Activated T-cell treated with anti-CD3 and anti-CD28 coated beads, Interleukin-2, amount 50 U/mL, for 1 hour (primary cell): ENCODE measurements around the gene TAS1R1.

Source experiments
- DNase-seq: peaks from one replicate; pipeline ENCODE4 v3.0.0-alpha.2; 2020

The TAS1R1 gene

GRCh38 chr1:6614019-6614928, 59.2 kb downstream of the TAS1R1 start:
- peak; percentile 67 for DNase-seq

GRCh38 chr1:6614929-6615785, 60.0 kb downstream of the TAS1R1 start:
- DNase-seq = no peak

GRCh38 chr1:6619045-6619444, 63.9 kb downstream of the TAS1R1 start:
- DNase-seq = no peak

- no peak for DNase-seq
Observed at GRCh38 chr1:6621429-6622391, 66.6 kb downstream of the TAS1R1 start.

- DNase-seq = no peak
Observed at GRCh38 chr1:6622396-6623152, 67.5 kb downstream of the TAS1R1 start.

GRCh38 chr1:6623269-6623965, 68.3 kb downstream of the TAS1R1 start:
- DNase-seq = no peak

GRCh38 chr1:6624710-6625583, 69.8 kb downstream of the TAS1R1 start, which contains the start of gene THAP3:
THAP3 (plus strand) TSS chr1:6624868; CDS start chr1:6625219, 351 bp downstream.
- DNase-seq = peak; percentile 93

GRCh38 chr1:6625584-6626149, 70.6 kb downstream of the TAS1R1 start:
- DNase-seq = no peak

- no peak for DNase-seq
Observed at GRCh38 chr1:6627031-6627430, 71.9 kb downstream of the TAS1R1 start.

GRCh38 chr1:6627841-6628545, 72.9 kb downstream of the TAS1R1 start:
- DNase-seq = no peak

- no peak for DNase-seq
Observed at GRCh38 chr1:6628971-6629479, 73.9 kb downstream of the TAS1R1 start.
